OCI-LY7 (cell line): ENCODE results near the gene TDRD1. TPM values are rescaled to one million over a fixed set of nuclear protein-coding genes. Genes with fewer than 3 reads are reported as not detected.

Experiments
- BruUV-seq: library from RNA; stranded (reverse); fragments of 400-500 nt; replicated peaks from 2 replicates; lab custom pipeline; 2021; lab: Mats Ljungman, UMichigan
- CTCF ChIA-PET: fragments of 300-600 bp; sonication (Branson Sonifier 250); formaldehyde crosslinking; loops from one replicate; lab custom pipeline; 2022; ENCODE audit warnings: antibody characterized with exemption; ENCODE audit not compliant: unreplicated experiment; lab: Charles Lee
- POLR2A ChIA-PET: fragments of 300-600 bp; sonication (Branson Sonifier 250); formaldehyde crosslinking; loops from one replicate; lab custom pipeline; 2022; ENCODE audit warnings: antibody characterized with exemption; lab: Charles Lee
- DNase-seq: peaks from one replicate; pipeline ENCODE4 v3.0.0-alpha.2; 2015; ENCODE audit warnings: low spot score
- H2AFZ ChIP-seq: fragments of 200-600 bp; sonication (generic), shearing (Covaris generic); 2 replicates; pipeline ENCODE4 v1.6.1; 2014; ENCODE audit warnings: mild to moderate bottlenecking, antibody characterized with exemption, low read length, moderate library complexity
- H3K27ac ChIP-seq: fragments of 200-600 bp; sonication (generic); 2 replicates; pipeline ENCODE4 v1.5.1; 2014; ENCODE audit warnings: mixed run types, low read depth, mild to moderate bottlenecking, moderate library complexity, low read length, inconsistent platforms; ENCODE audit not compliant: poor library complexity, severe bottlenecking
- H3K36me3 ChIP-seq: fragments of 200-600 bp; sonication (generic); 2 replicates; pipeline ENCODE4 v1.6.1; 2014; ENCODE audit warnings: mild to moderate bottlenecking, antibody characterized with exemption, low read length, moderate library complexity, mixed read lengths; ENCODE audit not compliant: insufficient read depth
- H3K4me1 ChIP-seq: fragments of 200-600 bp; sonication (generic); 2 replicates; pipeline ENCODE4 v1.5.1; 2014; ENCODE audit warnings: mild to moderate bottlenecking, low read length; ENCODE audit not compliant: insufficient read depth, poor library complexity, severe bottlenecking
- H3K4me2 ChIP-seq: fragments of 200-600 bp; sonication (generic); 2 replicates; pipeline ENCODE4 v1.6.1; 2014; ENCODE audit warnings: mild to moderate bottlenecking, low read length
- H3K4me3 ChIP-seq: fragments of 200-600 bp; sonication (generic); 2 replicates; pipeline ENCODE4 v1.5.1; 2014; ENCODE audit warnings: mild to moderate bottlenecking, low read depth, low read length; ENCODE audit not compliant: poor library complexity, severe bottlenecking
- H3K79me2 ChIP-seq: fragments of 200-600 bp; sonication (generic); 2 replicates; pipeline ENCODE4 v1.6.1; 2016; ENCODE audit warnings: low read depth, mild to moderate bottlenecking, low read length, moderate library complexity, mixed read lengths; ENCODE audit not compliant: insufficient read depth
- H3K9me2 ChIP-seq: fragments of 200-600 bp; sonication (generic); 2 replicates; pipeline ENCODE4 v1.6.1; 2016; ENCODE audit warnings: mild to moderate bottlenecking, low read length, mixed read lengths; ENCODE audit not compliant: insufficient read depth
- H3K9me3 ChIP-seq: fragments of 200-600 bp; sonication (generic); 2 replicates; pipeline ENCODE4 v1.6.1; 2014; ENCODE audit warnings: mild to moderate bottlenecking, mixed run types, low read length, mixed read lengths
- H4K20me1 ChIP-seq: fragments of 200-600 bp; sonication (generic); 2 replicates; pipeline ENCODE4 v1.6.1; 2014; ENCODE audit warnings: mild to moderate bottlenecking, antibody characterized with exemption, low read length, moderate library complexity, mixed read lengths; ENCODE audit not compliant: insufficient read depth
- EZH2phosphoT487 ChIP-seq: fragments of 200-600 bp; sonication (generic); IDR thresholded peaks from 2 replicates; pipeline ENCODE4 v1.6.1; 2018; ENCODE audit warnings: low read depth, borderline replicate concordance, mild to moderate bottlenecking, mixed run types, antibody characterized with exemption, low read length, moderate library complexity, mixed read lengths
- intact Hi-C: fragments of 100-400 bp; cut with micrococcal nuclease; formaldehyde crosslinking; loops from one replicate; pipeline ENCODE4 v1.10.0; 2022; ENCODE audit not compliant: unreplicated experiment
- total RNA-seq, 2 experiments: library from RNA; depleted of rRNA in 1 of 2; stranded (reverse); fragments of >200 nt in 1 of 2; shearing (Covaris generic) in 1 of 2; gene quantifications; 2 replicates each; pipeline ENCODE4 v1.2.3, GENCODE V29; 2014 to 2022
- TF ChIP-seq, protein P1 (sequence below): fragments of 200-600 bp; sonication (generic); conservative IDR thresholded peaks from 2 replicates; pipeline ENCODE4 v1.5.1; 2014; ENCODE audit warnings: mild to moderate bottlenecking, antibody characterized with exemption, low read length, moderate library complexity, mixed read lengths

Gene TDRD1
- total RNA-seq, 2 experiments from 2014 or later = not detected

DNA sequence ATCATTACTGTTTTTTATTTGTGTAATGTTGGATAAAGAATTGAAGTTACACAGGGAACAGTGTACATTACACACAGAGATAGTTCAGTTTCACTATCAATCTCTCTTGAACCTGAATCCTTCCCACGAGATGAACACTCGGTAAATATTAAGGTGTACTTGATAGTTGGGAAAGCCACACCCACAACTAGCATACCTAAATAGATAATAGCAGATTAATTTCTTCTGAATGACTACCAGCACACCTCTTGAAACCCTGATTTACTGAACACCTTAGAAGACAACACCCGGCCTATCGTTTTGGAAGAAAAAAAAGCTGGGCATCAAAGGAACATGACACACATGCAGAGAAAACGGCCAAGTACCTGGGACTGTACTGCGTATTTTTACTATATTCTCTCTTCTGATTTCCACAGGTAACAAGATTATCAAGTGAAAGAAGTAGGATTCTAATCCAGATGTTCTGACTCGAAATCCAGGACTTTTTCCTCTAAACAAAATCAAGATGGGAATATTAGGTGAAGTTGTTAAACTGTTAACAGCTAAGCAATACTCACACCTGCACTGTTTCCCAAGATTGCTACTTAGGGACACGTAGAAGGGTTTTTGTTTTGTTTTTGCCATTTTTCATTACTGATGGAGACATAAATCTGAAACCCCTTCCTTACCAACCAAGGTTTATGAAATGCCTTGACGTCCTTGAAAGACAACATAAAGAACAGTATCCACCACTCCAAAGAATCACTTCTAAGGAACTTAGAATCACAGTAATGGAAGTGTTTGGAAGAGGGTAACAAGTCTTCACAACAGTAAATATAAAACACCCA lies 6.2 kb upstream of the TDRD1 start:
- peaks cover 17% of the 10 kb centered on the region; the same call in 1 of the 2 replicates for H3K79me2 ChIP-seq
- ChIA-PET POLR2A (interaction anchor here (0.5 to 1.2 kb wide), 5 partner anchors 17 to 329 kb away, joined by 3 read pairs; no protein-coding TSS in a partner anchor), CTCF (no interaction called here)
- H3K4me1 ChIP-seq = peaks cover 16% of the 10 kb centered on the region
- intact Hi-C loops = loop anchor here (5.0 to 10.0 kb wide), 4 partner anchors 316 to 652 kb away; partner anchors contain the start of genes CASP7 and FHIP2A
- DNase-seq = no peak
- H3K36me3 ChIP-seq = peaks cover 22% of the 10 kb centered on the region
- H3K4me3 ChIP-seq = peak overlapping the region; percentile 73
- H3K9me2 ChIP-seq = no peaks in the 10 kb centered on the region
- BruUV-seq = TSS peak; percentile 65
- no peak overlapping the region for H3K27ac ChIP-seq
- no peaks in the 10 kb centered on the region for H4K20me1 ChIP-seq
- peaks cover 4% of the 10 kb centered on the region; the same call in 1 of the 2 replicates for H3K9me3 ChIP-seq
- peak overlapping the region; percentile 94 for H2AFZ ChIP-seq
- H3K4me2 ChIP-seq = peak overlapping the region; percentile 86
- TF ChIP-seq, protein P1, sequence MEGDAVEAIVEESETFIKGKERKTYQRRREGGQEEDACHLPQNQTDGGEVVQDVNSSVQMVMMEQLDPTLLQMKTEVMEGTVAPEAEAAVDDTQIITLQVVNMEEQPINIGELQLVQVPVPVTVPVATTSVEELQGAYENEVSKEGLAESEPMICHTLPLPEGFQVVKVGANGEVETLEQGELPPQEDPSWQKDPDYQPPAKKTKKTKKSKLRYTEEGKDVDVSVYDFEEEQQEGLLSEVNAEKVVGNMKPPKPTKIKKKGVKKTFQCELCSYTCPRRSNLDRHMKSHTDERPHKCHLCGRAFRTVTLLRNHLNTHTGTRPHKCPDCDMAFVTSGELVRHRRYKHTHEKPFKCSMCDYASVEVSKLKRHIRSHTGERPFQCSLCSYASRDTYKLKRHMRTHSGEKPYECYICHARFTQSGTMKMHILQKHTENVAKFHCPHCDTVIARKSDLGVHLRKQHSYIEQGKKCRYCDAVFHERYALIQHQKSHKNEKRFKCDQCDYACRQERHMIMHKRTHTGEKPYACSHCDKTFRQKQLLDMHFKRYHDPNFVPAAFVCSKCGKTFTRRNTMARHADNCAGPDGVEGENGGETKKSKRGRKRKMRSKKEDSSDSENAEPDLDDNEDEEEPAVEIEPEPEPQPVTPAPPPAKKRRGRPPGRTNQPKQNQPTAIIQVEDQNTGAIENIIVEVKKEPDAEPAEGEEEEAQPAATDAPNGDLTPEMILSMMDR = no peak
- no peak for TF ChIP-seq EZH2phosphoT487

DNA sequence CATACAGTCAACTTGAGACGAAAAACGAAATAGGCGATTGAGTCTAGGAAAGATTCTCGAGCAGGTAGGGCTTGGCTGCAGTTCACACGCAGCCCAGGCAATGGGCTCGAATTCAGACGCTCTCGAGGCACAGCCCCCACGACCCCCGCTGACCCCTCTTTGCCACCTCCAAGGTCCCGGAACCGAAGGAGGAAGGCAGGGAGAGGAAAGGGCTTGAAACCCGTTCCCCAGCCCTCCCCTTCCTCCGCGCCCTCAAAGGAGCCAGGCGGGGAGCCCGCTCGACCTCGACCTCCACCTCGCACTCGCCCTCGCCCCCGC lies 5.6 kb upstream of the TDRD1 start:
- no TSS peak for BruUV-seq
- POLR2A ChIA-PET = interaction anchor here (0.6 to 1.2 kb wide), 5 partner anchors 17 to 135 kb away, joined by 3 to 4 read pairs (median 3); no protein-coding TSS in a partner anchor

More for the DNA sequence above, 5.6 kb upstream of the TDRD1 start:
- Histone ChIP-seq H3K27ac (no peak overlapping the region), H2AFZ (peak overlapping the region; percentile 94), H3K4me2 (peak overlapping the region; percentile 86), H3K79me2 (peaks cover 17% of the 10 kb centered on the region; the same call in 1 of the 2 replicates), H3K4me1 (peaks cover 16% of the 10 kb centered on the region), H3K36me3 (peaks cover 16% of the 10 kb centered on the region), H3K9me2 (no peaks in the 10 kb centered on the region), H3K4me3 (peak overlapping the region; percentile 73), H3K9me3 (peaks cover 4% of the 10 kb centered on the region; the same call in 1 of the 2 replicates), H4K20me1 (no peaks in the 10 kb centered on the region)
- no peak for TF ChIP-seq EZH2phosphoT487
- TF ChIP-seq, protein P1 = no peak
- CTCF ChIA-PET = no interaction called here
- DNase-seq = no peak
- intact Hi-C loops = loop anchor here (5.0 to 10.0 kb wide), 4 partner anchors 316 to 651 kb away; partner anchors contain the start of genes CASP7 and FHIP2A
